Osteocyte (in vitro differentiated cells): ENCODE data around the gene CACNA1D. TPM values are rescaled to one million over a fixed set of nuclear protein-coding genes. Genes with fewer than 3 reads are reported as not detected.

Source experiments
- DNase-seq: peaks from one replicate; pipeline ENCODE4 v3.0.0; 2021; ENCODE audit warnings: mixed read lengths; ENCODE audit not compliant: unreplicated experiment; ENCODE audit errors: extremely low spot score
- H3K27ac Mint-ChIP-seq: one replicate; pipeline ENCODE4 v1.8.0; 2021; ENCODE audit warnings: mild to moderate bottlenecking, mixed read lengths; ENCODE audit not compliant: unreplicated experiment
- H3K27me3 Mint-ChIP-seq: one replicate; pipeline ENCODE4 v1.8.0; 2021; ENCODE audit warnings: mixed read lengths; ENCODE audit not compliant: unreplicated experiment
- H3K36me3 Mint-ChIP-seq: one replicate; pipeline ENCODE4 v1.8.0; 2021; ENCODE audit warnings: mixed read lengths; ENCODE audit not compliant: unreplicated experiment
- H3K4me1 Mint-ChIP-seq: one replicate; pipeline ENCODE4 v1.8.0; 2021; ENCODE audit warnings: mixed read lengths; ENCODE audit not compliant: unreplicated experiment
- H3K4me3 Mint-ChIP-seq: one replicate; pipeline ENCODE4 v1.8.0; 2021; ENCODE audit warnings: mild to moderate bottlenecking, moderate library complexity, mixed read lengths; ENCODE audit not compliant: unreplicated experiment
- H3K9me3 Mint-ChIP-seq: one replicate; pipeline ENCODE4 v1.8.0; 2021; ENCODE audit warnings: mixed read lengths; ENCODE audit not compliant: unreplicated experiment
- CTCF ChIP-seq: fragments of 200-600 bp; sonication (generic); IDR thresholded peaks from 2 replicates; pipeline ENCODE4 v1.5.0; 2021; ENCODE audit warnings: antibody characterized with exemption, mild to moderate bottlenecking, moderate library complexity
- total RNA-seq: library from RNA; stranded (reverse); gene quantifications from 2 replicates; pipeline ENCODE4 v1.2.1, GENCODE V29; 2021

Gene CACNA1D
- total RNA-seq, 1 donor from 2014 or later, result 0.48 TPM

GRCh38 chr3:53624061-53624857 lies 129.8 kb downstream of the CACNA1D start:
- no peak for DNase-seq
- Mint-ChIP-seq H3K36me3 (no peaks in the 10 kb centered on the region), H3K9me3 (no peaks in the 10 kb centered on the region), H3K4me3 (no peak overlapping the region), H3K4me1 (no peaks in the 10 kb centered on the region), H3K27ac (no peak overlapping the region), H3K27me3 (peaks cover 14% of the 10 kb centered on the region)
- no peak for TF ChIP-seq CTCF

- peaks cover 11% of the 10 kb centered on the region for H3K27me3 Mint-ChIP-seq
- no peaks in the 10 kb centered on the region for H3K36me3 Mint-ChIP-seq
- H3K4me1 Mint-ChIP-seq, result no peaks in the 10 kb centered on the region
- H3K4me3 Mint-ChIP-seq, result no peak overlapping the region
- no peak for TF ChIP-seq CTCF
- DNase-seq, result no peak
- H3K27ac Mint-ChIP-seq, result no peak overlapping the region
- no peaks in the 10 kb centered on the region for H3K9me3 Mint-ChIP-seq
Observed at GRCh38 chr3:53626876-53627275, 132.5 kb downstream of the CACNA1D start.

GRCh38 chr3:53628536-53629401 lies 134.4 kb downstream of the CACNA1D start:
- H3K27ac Mint-ChIP-seq, result no peak overlapping the region
- TF ChIP-seq CTCF, result no peak
- H3K9me3 Mint-ChIP-seq, result no peaks in the 10 kb centered on the region
- no peaks in the 10 kb centered on the region for H3K36me3 Mint-ChIP-seq
- H3K27me3 Mint-ChIP-seq, result peaks cover 11% of the 10 kb centered on the region
- H3K4me3 Mint-ChIP-seq, result no peak overlapping the region
- no peaks in the 10 kb centered on the region for H3K4me1 Mint-ChIP-seq
- no peak for DNase-seq

- H3K36me3 Mint-ChIP-seq, result no peaks in the 10 kb centered on the region
- TF ChIP-seq CTCF, result no peak
- peaks cover 11% of the 10 kb centered on the region for H3K27me3 Mint-ChIP-seq
- H3K4me3 Mint-ChIP-seq, result no peak overlapping the region
- no peak overlapping the region for H3K27ac Mint-ChIP-seq
- H3K4me1 Mint-ChIP-seq, result no peaks in the 10 kb centered on the region
- DNase-seq, result no peak
- H3K9me3 Mint-ChIP-seq, result no peaks in the 10 kb centered on the region
Observed at GRCh38 chr3:53629402-53629723, 135.0 kb downstream of the CACNA1D start.

GRCh38 chr3:53630547-53630946 lies 136.1 kb downstream of the CACNA1D start:
- Mint-ChIP-seq H3K36me3 (no peaks in the 10 kb centered on the region), H3K9me3 (no peaks in the 10 kb centered on the region), H3K27ac (no peak overlapping the region), H3K27me3 (peaks cover 11% of the 10 kb centered on the region), H3K4me3 (no peak overlapping the region), H3K4me1 (no peaks in the 10 kb centered on the region)
- no peak for DNase-seq
- TF ChIP-seq CTCF, result no peak
